SU-DHL-6 (cell line): ENCODE data around the gene KIDINS220.

Source experiments
- CTCF ChIP-seq: fragments of 200-600 bp; sonication (generic); IDR thresholded peaks from one replicate; pipeline ENCODE4 v1.5.1; 2017; ENCODE audit warnings: antibody characterized with exemption, mild to moderate bottlenecking, low read length, moderate library complexity; ENCODE audit not compliant: insufficient read depth, poor library complexity, severe bottlenecking
- EZH2phosphoT487 ChIP-seq: fragments of 200-600 bp; sonication (generic), shearing (Covaris generic); conservative IDR thresholded peaks from 2 replicates; pipeline ENCODE4 v1.6.1; 2018; ENCODE audit warnings: mild to moderate bottlenecking, antibody characterized with exemption, low read length, moderate library complexity, mixed read lengths

GRCh38 chr2:8682719-8683667 is 154.4 kb downstream of the KIDINS220 start:
- TF ChIP-seq CTCF (no peak), EZH2phosphoT487 (no peak)
